ENCODE results near the gene RSPO3.
"Not testable (repeated sequence)": the region's sequence is repeated elsewhere in the genome, so short reads cannot be mapped to it uniquely, and the experiment has no call there.

Gene RSPO3, protein sequence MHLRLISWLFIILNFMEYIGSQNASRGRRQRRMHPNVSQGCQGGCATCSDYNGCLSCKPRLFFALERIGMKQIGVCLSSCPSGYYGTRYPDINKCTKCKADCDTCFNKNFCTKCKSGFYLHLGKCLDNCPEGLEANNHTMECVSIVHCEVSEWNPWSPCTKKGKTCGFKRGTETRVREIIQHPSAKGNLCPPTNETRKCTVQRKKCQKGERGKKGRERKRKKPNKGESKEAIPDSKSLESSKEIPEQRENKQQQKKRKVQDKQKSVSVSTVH

DNA sequence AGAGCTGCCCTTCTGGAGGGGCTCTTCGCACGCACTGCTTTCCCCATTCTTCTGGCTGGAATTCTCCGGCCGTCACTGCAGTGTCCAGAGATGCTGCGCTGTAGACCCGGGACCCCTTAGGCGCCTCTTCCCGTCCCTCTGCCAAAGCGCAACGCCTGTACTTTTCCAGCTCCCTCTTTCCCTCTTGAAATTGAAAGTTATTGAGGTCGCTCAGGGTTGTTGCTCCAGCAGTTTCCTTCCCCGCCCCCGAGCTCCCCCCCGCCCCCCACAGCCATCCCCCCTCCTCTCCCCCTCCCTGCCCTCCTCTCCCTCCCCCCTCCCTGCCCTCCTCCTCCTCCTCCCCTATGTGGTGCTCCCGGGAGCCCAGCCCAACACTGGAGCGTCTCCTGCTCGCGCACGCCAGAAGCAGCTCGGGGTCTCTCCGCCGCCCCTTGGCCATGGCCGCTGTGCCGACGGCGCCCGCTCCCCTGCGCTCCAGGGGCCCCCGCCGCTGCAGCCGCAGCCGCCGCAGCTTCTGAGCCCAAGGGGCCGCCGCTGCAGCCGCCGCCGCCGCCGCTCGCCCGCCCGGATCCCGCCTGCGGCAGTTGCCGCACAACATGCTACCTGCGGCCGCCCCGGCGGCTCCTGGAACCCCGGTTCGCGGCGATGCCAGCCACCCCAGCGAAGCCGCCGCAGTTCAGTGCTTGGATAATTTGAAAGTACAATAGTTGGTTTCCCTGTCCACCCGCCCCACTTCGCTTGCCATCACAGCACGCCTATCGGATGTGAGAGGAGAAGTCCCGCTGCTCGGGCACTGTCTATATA lies at the start of gene RSPO3:
Gene RSPO3, plus strand, starts transcription at position 374 of the 804 bp plus-strand sequence. CDS start 522 bp downstream, outside the sequence.
- DNase-seq (ENCODE audit: low read depth in 3 of 3, low spot score in 1 of 3), result no peak

DNA sequence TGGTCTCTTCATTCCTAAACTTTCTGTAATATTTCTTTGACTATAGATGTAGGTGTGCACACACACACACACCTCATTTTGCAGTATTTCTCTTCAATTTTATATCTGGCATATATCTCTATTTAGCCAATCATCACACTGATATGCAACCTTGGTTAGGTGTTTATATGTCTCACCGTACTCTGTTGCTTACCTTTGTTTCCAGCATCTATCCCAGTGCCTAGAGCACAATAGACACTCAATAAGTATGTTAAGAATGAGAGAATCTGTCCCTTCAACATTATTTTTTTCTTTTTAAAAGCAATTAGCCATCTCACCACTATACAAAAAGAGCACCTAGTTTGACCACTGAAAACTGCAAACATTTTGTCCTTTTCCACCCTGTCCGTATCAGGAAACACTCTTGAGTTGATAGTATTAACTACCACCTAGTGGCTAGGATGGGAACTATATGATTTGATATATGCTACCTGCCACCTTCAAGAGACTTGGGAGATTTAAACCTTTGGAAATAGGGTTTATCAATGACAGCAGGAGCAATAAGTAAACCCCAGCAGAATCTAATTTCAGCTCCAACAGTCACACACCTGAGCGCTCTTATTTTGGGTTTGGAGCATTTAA lies 48.7 kb upstream of the RSPO3 start:
- no peak for DNase-seq (ENCODE audit: low read depth in 3 of 3, low spot score in 1 of 3)

DNA sequence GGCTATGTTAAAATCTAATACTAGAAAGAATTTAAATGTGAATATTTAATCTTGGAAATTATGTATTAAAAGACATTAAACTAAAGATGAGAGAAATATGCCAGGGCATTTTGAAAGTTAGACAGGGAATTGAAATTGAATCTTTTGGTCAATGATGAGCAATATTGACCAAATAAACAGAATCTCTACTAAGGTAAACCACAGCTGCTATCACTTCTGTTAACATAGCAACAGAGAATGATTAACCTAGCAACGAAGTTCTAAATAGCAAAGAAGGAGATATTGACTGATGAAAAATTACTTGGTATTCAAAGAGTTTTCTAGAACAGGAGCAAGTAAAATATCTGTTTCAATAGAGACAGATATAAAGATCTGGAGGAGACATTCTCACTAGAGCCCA lies 45.2 kb upstream of the RSPO3 start:
- DNase-seq (ENCODE audit: low read depth in 3 of 3, low spot score in 1 of 3), result no peak

DNA sequence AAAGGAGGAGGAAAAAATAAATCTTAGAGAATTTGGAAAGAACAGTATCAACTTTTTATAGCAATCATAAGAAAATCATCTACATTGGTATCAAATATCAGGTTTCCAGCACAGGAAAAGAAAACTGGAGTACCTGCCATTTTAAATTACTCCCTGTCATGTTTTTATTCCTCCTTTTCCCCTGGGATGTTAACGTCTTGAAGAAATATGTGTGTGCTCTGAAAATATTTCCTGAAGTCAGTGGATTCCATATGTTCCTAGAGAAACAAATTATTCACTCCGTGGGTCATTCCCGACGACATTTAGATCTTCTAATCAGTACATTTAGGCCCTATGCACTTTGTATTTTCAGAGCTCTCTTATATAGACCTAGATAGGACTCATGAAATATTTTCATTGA lies 42.0 kb upstream of the RSPO3 start:
- no peak for DNase-seq (ENCODE audit: low read depth in 3 of 3, low spot score in 1 of 3)

DNA sequence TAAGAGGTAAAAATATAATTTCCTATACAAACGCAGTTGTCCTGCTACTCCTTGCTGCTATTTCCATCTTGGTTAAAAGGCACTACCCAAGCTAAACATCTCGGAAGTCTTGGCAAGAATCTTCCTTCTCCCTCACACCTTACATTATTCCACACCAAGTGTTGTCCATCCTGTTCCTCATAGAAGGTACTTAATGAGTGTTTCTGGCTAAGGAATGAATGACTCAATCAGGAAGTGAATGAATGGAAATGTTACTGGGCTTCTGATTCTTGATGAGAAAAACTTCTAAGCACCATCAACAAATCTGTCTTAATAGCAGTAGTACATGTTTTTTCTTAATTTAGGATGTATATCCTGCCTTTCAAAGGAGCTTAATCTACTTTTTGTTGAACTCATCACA lies 40.6 kb upstream of the RSPO3 start:
- no peak for DNase-seq (ENCODE audit: low read depth in 3 of 3, low spot score in 1 of 3)

DNA sequence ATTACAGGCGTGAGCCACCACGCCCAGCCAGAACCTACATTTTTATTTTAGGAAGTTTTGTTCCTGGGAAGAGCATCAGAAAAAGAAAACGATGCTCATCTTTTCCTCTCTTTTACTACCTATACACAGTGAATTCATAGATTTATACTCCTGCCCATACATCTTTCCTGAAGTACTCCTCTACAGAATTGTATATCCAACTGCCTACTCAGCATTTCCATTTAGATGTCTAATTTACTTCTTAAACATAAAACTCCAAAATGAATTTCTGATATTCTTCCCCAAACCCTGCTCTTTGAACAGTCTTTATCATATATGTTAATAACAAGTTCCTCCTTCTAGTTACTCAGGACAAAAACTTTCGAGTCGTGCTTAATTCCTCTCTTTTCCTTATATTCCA lies 39.8 kb upstream of the RSPO3 start:
- DNase-seq (ENCODE audit: low read depth in 3 of 3, low spot score in 1 of 3), result no peak

DNA sequence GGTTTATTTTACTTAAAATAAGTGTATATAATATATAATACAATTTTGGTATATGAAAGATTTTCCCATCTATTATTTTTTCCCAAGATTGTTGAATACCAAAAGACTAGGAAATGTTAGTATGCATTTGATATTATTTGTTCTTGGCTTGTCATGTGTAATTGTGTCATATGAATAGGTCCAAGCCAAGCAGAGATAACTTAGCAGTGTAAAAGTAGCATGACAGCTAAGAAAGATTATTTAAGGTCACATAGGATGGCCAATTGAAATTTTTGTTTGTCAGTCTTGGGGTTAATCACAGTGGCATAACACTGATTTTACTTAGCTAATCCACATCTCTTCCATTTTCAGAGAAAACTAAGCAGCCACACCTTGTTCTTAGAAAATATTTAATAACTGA lies 38.8 kb upstream of the RSPO3 start:
- DNase-seq (ENCODE audit: low read depth in 3 of 3, low spot score in 1 of 3), result no peak

DNA sequence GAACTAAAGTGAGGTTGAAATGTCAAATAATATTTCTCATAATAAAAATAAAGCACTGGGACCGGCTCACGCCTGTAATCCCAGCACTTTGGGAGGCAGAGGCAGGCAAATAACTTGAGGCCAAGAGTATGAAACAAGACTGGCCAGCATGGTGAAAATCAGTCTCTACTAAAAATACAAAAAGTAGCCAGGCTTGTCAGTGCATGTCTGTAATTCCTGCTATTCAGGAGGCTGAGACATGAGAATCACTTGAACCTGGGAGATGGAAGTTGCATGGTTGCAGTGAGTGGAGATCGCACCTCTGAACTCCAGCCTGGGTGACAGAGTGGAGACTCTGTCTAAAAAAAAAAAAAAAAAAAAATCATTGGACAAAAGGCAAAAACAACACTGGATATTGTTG lies 38.4 kb upstream of the RSPO3 start:
- no peak for DNase-seq (ENCODE audit: low read depth in 3 of 3, low spot score in 1 of 3)

DNA sequence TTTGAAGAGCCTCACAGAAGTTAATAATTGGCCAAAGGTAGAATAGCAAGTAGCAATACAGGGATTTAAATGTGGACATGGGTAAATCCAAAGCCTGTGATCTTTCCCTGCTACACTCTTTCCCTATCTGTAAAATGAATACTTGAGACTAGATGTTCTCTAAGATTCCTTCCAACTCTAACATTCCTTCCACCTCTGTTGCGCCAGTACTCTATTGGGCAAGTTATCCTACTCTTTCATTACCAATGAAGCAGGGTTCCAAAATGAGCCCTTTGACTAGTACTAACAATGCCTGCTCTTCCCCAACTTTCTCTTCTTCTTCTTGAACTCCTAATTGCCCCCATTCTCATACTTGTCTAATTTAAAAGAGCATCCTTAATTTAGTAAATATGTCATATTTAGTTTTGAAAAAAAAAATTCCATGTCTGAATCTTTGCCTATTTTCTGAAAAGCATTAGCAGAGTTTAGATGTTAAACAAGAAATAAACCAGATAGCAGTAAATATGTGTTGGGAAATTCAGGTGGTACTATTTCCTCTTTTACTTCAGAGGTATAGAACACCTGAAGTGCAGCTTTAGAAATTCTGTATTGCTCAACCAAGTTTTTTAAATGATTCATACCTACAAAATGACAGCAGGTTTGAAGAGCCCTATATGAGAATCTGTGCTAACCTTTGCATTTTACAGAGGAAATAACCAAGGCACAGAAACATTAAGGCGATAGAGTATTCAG lies 35.1 kb upstream of the RSPO3 start:
- no peak for DNase-seq (ENCODE audit: low read depth in 3 of 3, low spot score in 1 of 3)

DNA sequence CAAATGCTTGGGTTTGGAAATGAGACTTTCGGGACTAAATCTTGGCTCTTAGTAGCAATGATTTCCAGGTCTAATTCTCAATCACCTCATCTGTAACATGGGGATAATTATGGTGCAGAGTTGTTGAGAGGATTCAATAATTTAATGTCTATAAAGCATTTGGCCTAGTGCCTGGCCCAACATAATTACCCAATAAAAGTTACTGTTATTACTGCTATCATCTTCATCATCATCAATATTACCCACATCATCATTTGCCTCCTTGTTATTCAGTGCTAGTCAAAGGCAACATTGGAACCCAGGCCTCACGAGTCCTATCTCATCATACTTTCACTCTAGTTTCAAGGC lies 34.5 kb upstream of the RSPO3 start:
- DNase-seq (ENCODE audit: low read depth in 3 of 3, low spot score in 1 of 3), result no peak

DNA sequence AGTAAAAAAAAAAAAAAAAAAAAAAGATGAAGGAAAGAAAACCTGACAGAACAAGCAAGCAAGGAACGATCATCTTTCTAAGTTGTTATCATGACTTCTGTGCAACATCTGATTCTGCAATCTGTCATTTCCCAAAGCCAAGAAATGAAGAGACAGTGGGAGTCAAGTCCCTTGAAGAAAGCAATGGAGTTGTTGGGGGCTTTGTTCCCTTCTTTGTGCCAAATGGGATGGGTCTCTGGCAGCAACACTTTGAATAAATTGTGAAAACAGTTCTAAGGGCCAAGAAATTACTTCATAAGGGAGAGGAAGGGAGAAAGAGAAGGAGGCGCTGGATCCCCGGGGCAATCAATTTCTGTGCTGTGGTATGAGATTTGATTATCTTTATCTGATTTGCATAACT lies 33.3 kb upstream of the RSPO3 start:
- DNase-seq (ENCODE audit: low read depth in 3 of 3, low spot score in 1 of 3), result no peak

DNA sequence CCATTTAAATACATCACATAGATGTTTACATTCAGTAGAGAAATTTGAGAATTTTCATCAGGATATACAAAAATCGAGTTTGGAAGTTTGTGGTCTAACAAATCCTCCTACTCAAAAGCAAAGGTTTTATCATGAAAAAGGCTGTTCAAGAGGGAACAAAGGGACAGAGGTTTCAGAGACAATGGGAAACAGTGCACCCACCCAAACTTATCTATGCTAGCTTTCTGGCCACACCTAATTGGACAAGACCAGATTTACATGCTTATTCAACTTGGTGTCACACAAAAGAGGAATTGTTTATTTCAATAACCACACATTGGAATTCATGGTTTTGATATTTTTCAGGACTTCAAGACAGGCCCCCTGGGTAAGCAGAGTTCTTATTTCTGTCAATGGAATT lies 28.4 kb upstream of the RSPO3 start:
- DNase-seq (ENCODE audit: low read depth in 3 of 3, low spot score in 1 of 3), result no peak

DNA sequence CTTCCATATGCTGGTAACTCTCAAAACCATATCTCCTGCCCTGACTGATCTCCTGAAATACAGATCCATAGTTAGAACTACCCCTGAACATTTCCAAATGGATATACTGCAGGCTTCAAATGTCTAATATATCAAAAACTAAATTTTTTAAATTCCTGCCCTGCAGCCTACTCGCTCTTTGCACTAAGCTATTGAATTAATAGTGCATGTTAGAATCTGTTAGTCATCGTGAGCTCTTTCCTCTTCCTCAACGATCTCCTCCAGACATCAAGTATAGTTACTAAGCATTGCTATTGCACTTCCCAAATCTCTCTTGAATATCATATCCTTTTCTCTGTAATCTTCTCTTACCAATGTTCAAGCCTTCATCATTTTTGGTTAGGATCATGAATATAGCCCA lies 26.0 kb upstream of the RSPO3 start:
- no peak for DNase-seq (ENCODE audit: low read depth in 3 of 3, low spot score in 1 of 3)

DNA sequence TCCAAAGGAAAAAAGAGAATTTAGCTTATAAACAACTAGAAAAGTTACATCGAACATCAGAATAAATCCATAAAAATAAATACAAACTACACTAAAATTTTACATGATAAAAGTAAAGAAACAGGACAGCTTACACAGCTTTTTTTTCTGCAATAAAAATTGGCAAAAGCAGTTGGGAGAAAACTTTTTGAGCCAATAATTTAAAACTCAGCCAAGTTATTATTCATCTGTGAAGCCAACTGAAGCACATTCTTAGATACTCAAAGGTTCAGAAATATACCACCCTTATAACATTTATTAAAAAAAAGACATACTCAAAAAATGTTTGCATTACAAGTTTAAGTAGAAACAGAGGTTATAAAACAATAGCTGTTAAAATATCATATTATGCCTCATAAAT lies 23.7 kb upstream of the RSPO3 start:
- DNase-seq (ENCODE audit: low read depth in 3 of 3, low spot score in 1 of 3), result no peak

DNA sequence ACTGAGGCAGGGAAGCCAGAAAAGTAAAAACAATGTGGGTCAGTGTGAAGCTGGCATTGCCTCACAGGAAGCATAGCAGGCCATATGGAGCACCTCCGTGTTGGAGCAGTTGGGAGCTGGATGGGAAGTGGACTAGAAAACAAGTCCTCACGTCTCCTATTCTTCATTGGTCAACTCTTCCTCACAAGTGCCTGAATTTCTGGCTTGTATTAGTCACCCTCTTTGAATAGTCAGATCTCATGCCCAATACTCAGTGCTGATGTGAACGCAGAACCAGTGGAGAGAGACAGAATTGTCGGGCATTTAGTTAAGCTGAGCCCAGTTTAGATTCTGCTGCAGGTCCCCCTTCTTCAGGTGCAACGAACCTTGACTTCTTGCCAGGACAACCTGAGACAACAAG lies 22.3 kb upstream of the RSPO3 start:
- no peak for DNase-seq (ENCODE audit: low read depth in 3 of 3, low spot score in 1 of 3)

DNA sequence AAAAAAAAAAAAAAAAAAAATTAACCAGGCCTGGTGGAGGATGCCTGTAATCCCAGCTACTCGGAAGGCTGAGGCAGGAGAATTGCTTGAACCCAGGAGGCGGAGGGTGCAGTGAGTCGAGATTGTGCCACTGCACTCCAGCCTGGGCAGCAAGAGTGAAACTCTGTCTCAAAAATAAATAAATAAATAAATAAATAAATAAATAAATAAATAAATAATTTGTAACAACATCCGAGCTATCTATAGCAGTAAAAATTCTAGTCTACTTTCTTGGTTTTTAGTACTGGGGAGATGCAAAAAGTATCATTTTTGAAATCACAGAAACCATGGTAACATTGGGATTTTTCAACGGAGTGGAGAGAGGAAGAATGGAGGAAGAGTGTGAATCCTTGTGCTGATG lies 21.0 kb upstream of the RSPO3 start:
- not testable (repeated sequence) for DNase-seq (ENCODE audit: low read depth in 3 of 3, low spot score in 1 of 3)

DNA sequence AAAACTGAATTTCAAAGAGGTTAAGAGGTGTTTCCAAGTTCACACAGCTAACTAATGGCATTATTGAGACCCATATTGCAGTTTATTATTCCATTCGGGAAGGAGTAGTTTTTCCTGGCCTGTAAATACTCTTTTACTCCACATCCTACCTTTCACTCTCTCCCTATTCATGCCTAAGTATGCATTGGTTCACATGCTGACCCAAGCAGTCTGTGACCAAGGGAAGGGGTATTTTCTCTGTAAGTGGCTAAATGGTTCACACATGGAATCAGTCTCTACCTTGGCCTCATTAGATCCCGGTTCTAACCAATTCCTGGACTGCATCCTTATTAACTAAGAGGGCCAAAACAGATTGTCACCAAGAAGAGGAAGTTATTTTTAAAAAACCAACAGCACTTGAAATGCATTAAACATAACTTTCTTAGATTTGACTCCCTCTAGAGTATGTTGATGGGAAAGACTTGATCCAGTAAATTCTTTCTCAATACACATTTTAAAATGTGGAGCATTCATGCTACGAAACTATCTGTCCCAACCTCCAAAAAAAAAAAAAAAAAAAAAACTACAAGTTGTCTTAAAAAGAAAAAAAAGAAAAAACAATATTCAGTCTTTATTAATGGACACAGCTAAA lies 17.8 kb upstream of the RSPO3 start:
- no peak for DNase-seq (ENCODE audit: low read depth in 3 of 3, low spot score in 1 of 3)

DNA sequence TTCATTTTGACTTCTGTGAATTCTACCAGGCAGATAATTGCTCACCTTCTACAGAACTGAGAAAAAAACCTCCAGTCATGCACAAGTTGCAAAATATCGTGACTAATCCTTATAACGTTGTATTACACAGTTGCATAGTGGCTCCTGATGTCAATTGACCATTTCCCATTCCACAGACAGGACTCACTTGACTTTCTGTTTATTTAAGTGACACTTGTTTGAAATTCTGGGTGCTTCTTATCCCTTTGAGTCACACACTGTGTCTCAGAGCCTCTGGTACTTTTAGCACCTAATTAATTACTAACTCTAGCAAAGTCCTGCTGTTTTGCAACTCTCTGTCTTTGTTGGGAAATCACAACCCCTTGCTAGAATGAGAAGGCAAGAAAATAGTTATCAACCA lies 16.2 kb upstream of the RSPO3 start:
- no peak for DNase-seq (ENCODE audit: low read depth in 3 of 3, low spot score in 1 of 3)

DNA sequence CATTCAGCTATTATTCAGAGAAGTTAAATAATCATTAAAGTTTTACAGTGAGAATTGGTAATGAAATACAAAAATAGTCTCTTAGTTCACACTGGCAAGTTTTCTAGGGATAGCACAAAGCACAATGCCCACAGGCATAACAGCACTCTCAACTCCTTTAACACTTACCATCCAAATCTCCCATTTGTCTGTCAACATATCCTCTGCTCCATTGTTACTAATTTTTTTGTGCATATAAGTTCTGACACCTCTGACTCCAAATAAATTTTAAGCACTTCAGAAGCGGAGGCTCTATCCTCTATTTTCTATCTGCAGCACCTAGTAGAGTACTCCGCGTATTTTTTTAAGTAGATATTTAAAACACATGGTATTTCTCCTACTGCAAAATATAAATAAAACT lies 15.6 kb upstream of the RSPO3 start:
- no peak for DNase-seq (ENCODE audit: low read depth in 3 of 3, low spot score in 1 of 3)

DNA sequence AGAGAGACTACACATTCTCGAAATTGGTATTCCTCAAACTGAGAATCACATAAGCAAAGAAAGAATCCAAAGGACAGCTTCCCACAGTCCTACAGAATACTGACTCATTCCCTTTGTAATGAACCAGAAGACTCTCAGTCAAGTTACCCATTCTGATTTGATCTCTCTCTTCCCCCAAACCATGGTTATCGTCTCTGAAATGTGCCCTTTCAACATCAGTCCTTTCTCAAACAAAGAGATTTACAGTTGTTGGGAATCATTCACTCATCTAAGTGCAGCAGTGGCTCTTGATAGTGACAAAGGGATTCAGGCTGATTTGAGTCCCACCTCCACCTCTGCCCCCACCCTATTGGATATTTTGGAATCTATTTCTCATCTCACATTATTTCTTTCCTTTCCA lies 15.0 kb upstream of the RSPO3 start:
- DNase-seq (ENCODE audit: low read depth in 3 of 3, low spot score in 1 of 3), result no peak

DNA sequence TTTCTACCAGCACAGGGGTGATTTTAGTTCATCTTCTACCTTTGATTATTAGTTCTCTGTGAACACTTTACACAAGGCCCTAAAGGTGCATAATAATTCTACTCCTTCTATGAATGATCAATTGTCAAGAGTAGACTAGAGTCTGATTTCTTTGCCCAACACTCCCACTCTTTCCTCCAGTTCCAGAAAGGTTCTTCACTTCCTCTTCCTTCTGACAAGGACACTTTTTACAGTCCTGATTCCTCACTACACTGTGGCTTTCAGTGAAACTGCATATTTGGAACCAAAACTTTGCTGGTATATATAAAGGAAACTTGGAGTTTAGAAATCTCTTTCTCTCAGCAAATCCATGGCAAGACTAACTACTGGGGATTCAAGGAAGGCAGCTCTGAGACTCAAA lies 10.6 kb upstream of the RSPO3 start:
- DNase-seq (ENCODE audit: low read depth in 3 of 3, low spot score in 1 of 3), result no peak

All from stimulated activated CD4-positive, alpha-beta T cell treated with anti-CD3 and anti-CD28 coated beads, TNF-alpha, amount 100 ng/mL, for 1 hour (primary cell).